GM12878 (cell line): ENCODE data around the gene CDYL2. TPM values are rescaled to one million over a fixed set of nuclear protein-coding genes. Genes with fewer than 3 reads are reported as not detected.

Experiments
- ATAC-seq: fragments of 200-7000 bp; cut with Tn5 transposase; 3 replicates; pipeline ENCODE4 v1.9.1; 2020; ENCODE audit warnings: mild to moderate bottlenecking, moderate library complexity
- BruUV-seq: library from RNA; stranded (reverse); fragments of 400-500 nt; replicated peaks from 2 replicates; lab custom pipeline; 2021; lab: Mats Ljungman, UMichigan
- CTCF ChIA-PET: fragments of 300-600 bp; sonication (Branson Sonifier 250); formaldehyde crosslinking; extraction: SDS; loops from one replicate; lab custom pipeline; 2021; ENCODE audit warnings: inconsistent platforms; lab: Yijun Ruan, JAX
- POLR2A ChIA-PET: fragments of 350-600 bp; formaldehyde crosslinking; extraction: SDS; loops from one replicate; lab custom pipeline; 2021; ENCODE audit warnings: inconsistent platforms; lab: Charles Lee
- RAD21 ChIA-PET: fragments of 300-600 bp; sonication (Branson Sonifier 250); formaldehyde crosslinking; loops from one replicate; lab custom pipeline; 2023; ENCODE audit warnings: antibody characterized with exemption; ENCODE audit not compliant: unreplicated experiment; lab: Charles Lee
- SMC1A ChIA-PET: fragments of 300-600 bp; sonication (Branson Sonifier 250); formaldehyde crosslinking; loops from one replicate; lab custom pipeline; 2023; ENCODE audit not compliant: unreplicated experiment, uncharacterized antibody; lab: Charles Lee
- DNase-seq: peaks from one replicate; pipeline ENCODE4 v3.0.0-alpha.2; 2011; ENCODE audit warnings: low read depth, low spot score
- FAIRE-seq: peaks from 3 replicates; lab custom pipeline; 2011; peaks lifted over from hg19 to GRCh38; lab: Jason Lieb, UNC
- H2AFZ ChIP-seq: 2 replicates; pipeline ENCODE4 v1.6.0; 2011; ENCODE audit warnings: low read depth, low read length, control low read depth; ENCODE audit not compliant: control insufficient read depth
- H3K27ac ChIP-seq: 2 replicates; pipeline ENCODE4 v1.5.1; 2011; ENCODE audit warnings: control low read depth; ENCODE audit not compliant: control insufficient read depth, insufficient read depth
- H3K27me3 ChIP-seq, 2 experiments: replicated peaks in 1 of 2; 2 replicates each; pipeline versions ENCODE4 v1.6.0 to v1.6.1; 2011; ENCODE audit warnings: low read length in 1 of 2; ENCODE audit not compliant: control insufficient read depth in 2 of 2, insufficient read depth in 2 of 2
- H3K36me3 ChIP-seq, 2 experiments: 2 replicates each; pipeline ENCODE4 v1.5.1; 2011; ENCODE audit warnings: low read length in 1 of 2; ENCODE audit not compliant: control insufficient read depth in 2 of 2, insufficient read depth in 2 of 2
- H3K4me1 ChIP-seq: 2 replicates; pipeline ENCODE4 v1.6.1; 2011; ENCODE audit warnings: mild to moderate bottlenecking, low read length, moderate library complexity, mixed read lengths; ENCODE audit not compliant: control insufficient read depth, insufficient read depth
- H3K4me2 ChIP-seq: 2 replicates; pipeline ENCODE4 v1.6.0; 2011; ENCODE audit warnings: control low read depth; ENCODE audit not compliant: control insufficient read depth, insufficient read depth
- H3K4me3 ChIP-seq: fragments of 200-600 bp; sonication (generic); 2 replicates; pipeline ENCODE4 v1.5.1; 2016
- H3K79me2 ChIP-seq: 2 replicates; pipeline ENCODE4 v1.6.0; 2011; ENCODE audit warnings: low read length; ENCODE audit not compliant: control insufficient read depth, insufficient read depth
- H3K9ac ChIP-seq: 2 replicates; pipeline ENCODE4 v1.8.0; 2011; ENCODE audit warnings: low read length, control low read depth, mixed read lengths; ENCODE audit not compliant: control insufficient read depth, insufficient read depth
- H3K9me3 ChIP-seq: replicated peaks from 3 replicates; pipeline ENCODE4 v1.5.1; 2011; ENCODE audit warnings: mild to moderate bottlenecking, low read length; ENCODE audit not compliant: control insufficient read depth, insufficient read depth
- H4K20me1 ChIP-seq: 2 replicates; pipeline ENCODE4 v1.6.0; 2011; ENCODE audit not compliant: control insufficient read depth, insufficient read depth
- BCL11A ChIP-seq: IDR thresholded peaks from 2 replicates; pipeline ENCODE4 v1.6.1; 2011; ENCODE audit warnings: low read depth, low read length
- CBFB ChIP-seq: IDR thresholded peaks from 2 replicates; pipeline ENCODE4 v1.6.1; 2016; ENCODE audit warnings: antibody characterized with exemption, low read depth
- CEBPB ChIP-seq, 2 experiments: fragments of 150-350 bp in 1 of 2; IDR thresholded peaks; 2 replicates each; pipeline ENCODE4 v1.6.1; 2012 to 2014; ENCODE audit warnings: low read depth in 2 of 2, low read length in 2 of 2, borderline replicate concordance in 1 of 2, inconsistent platforms in 1 of 2
- ELK1 ChIP-seq: IDR thresholded peaks from 2 replicates; pipeline ENCODE4 v1.6.1; 2012; ENCODE audit warnings: low read depth, low read length, improper control_type of control experiment
- FOS ChIP-seq: IDR thresholded peaks from 3 replicates; pipeline ENCODE4 v1.6.1; 2011; ENCODE audit warnings: borderline replicate concordance; ENCODE audit not compliant: insufficient read length; ENCODE audit errors: extremely low read depth
- IKZF2 ChIP-seq, 2 experiments: fragments of 450-650 bp; IDR thresholded peaks; 2 replicates each; pipeline ENCODE4 v1.6.1; 2017; ENCODE audit warnings: mild to moderate bottlenecking in 2 of 2, moderate library complexity in 2 of 2
- JUNB ChIP-seq: IDR thresholded peaks from 2 replicates; pipeline ENCODE4 v1.6.1; 2016; ENCODE audit warnings: antibody characterized with exemption, mild to moderate bottlenecking
- MEF2B ChIP-seq: fragments of 450-650 bp; IDR thresholded peaks from 2 replicates; pipeline ENCODE4 v1.6.1; 2018; ENCODE audit warnings: mild to moderate bottlenecking, moderate library complexity; ENCODE audit not compliant: partially characterized antibody, poor library complexity, severe bottlenecking
- NFIC ChIP-seq: IDR thresholded peaks from 2 replicates; pipeline ENCODE4 v1.6.1; 2012; ENCODE audit warnings: low read depth, mild to moderate bottlenecking, inconsistent platforms, low read length, moderate library complexity
- PRDM15 ChIP-seq: fragments of 450-650 bp; formaldehyde crosslinking; IDR thresholded peaks from 2 replicates; pipeline ENCODE4 v1.4.0; 2020; ENCODE audit warnings: mild to moderate bottlenecking, moderate library complexity
- RELB ChIP-seq: fragments of 450-650 bp; IDR thresholded peaks from 2 replicates; pipeline ENCODE4 v1.6.1; 2017; ENCODE audit warnings: low read depth, mild to moderate bottlenecking, moderate library complexity
- TBL1XR1 ChIP-seq: IDR thresholded peaks from 2 replicates; pipeline ENCODE4 v1.6.1; 2012; ENCODE audit warnings: low read depth, low read length, improper control_type of control experiment
- ZBTB4 ChIP-seq: fragments of 450-650 bp; formaldehyde crosslinking; IDR thresholded peaks from 2 replicates; pipeline ENCODE4 v1.4.0; 2022; ENCODE audit warnings: mild to moderate bottlenecking, moderate library complexity
- WGBS: methylation state at CpG from one replicate; pipeline ENCODE4 v1.1.6; 2016; ENCODE audit warnings: low lambda C conversion rate; ENCODE audit not compliant: insufficient replicate concordance, insufficient coverage; ENCODE audit errors: missing lambda C conversion rate; 5-methylcytosine and 5-hydroxymethylcytosine counted together
- in situ Hi-C: fragments of 300-500 bp; cut with MboI; formaldehyde crosslinking; loops from 9 replicates; pipeline ENCODE4 v1.14.3; 2018; ENCODE audit warnings: mixed read lengths
- intact Hi-C: fragments of 100-400 bp; cut with micrococcal nuclease; formaldehyde crosslinking; loops from one replicate; pipeline ENCODE4 v1.14.2; 2022; ENCODE audit not compliant: unreplicated experiment
- polyA plus RNA-seq, 11 experiments: library from polyadenylated mRNA; depleted of rRNA in 4 of 11; unstranded in 6 of 11; stranded (reverse) in 5 of 11; fragments of >200 nt; fragmentation: Nextera tagmentation in 4 of 11; fragmentation: Illumina TruSeq in 1 of 11; extraction: Ambion mirVana in 4 of 11; extraction: Trizol in 1 of 11; gene quantifications; 1 replicate in 1 of 11; 2 replicates in 10 of 11; pipeline versions ENCODE4 v1.2.1 to v1.2.3, GENCODE V29; 2011 to 2016; ENCODE audit warnings: inconsistent platforms in 2 of 11, missing spikeins in 2 of 11, low read depth in 1 of 11
- total RNA-seq, 4 experiments: library from RNA; depleted of rRNA in 3 of 4; stranded (reverse); fragments of >200 nt in 3 of 4; fragmentation: Illumina TruSeq in 1 of 4; extraction: Trizol in 1 of 4; gene quantifications; 2 replicates each; pipeline versions ENCODE4 v1.2.1 to v1.2.3, GENCODE V29; 2013 to 2021

Gene CDYL2
- total and polyA plus RNA-seq, 10 of the 15 experiments (the other 5 are each of a cell fraction or from before 2014, with no cell fraction given) = 0.27 to 22.9 (median 3.9) TPM

DNA sequence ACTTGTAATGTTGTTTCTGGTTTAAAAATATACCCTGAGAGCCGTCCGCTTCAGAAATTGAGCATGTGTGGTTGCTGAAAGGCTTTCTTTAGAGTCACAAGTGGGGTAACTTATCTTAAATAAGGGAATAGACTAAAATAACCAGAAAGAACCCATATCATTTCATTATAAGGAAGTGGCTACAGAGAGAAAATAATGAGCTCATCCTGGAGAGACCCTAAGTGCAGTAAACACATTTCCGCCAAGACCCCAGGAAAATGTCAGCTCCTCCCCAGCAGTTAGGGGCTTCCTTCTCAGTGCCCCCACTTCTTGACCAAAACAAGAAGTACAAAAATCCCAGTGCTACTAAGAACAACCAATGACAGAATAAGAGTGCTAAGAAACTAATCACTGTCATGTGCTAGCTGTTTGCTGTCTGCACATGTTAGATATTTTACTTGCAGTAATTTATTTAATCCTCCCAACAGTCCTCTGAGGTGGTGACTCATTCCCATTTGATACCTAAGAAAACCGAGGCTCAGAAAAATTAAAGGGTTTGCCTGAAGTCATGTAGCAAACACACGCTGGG lies 83.5 kb downstream of the CDYL2 start:
- no peak for DNase-seq
- WGBS = 24% methylated on average over 5 of the region's 5 CpGs
- SMC1A ChIA-PET = interaction anchor here (0.8 to 2.0 kb wide), 10 partner anchors 10 to 193 kb away, joined by 3 to 7 read pairs (median 4); no protein-coding TSS in a partner anchor
- peak; percentile 17 for TF ChIP-seq MEF2B
- TF ChIP-seq PRDM15 (CRISPR knock-in tag) = no peak
- no peak for TF ChIP-seq BCL11A
- TF ChIP-seq TBL1XR1 = 0 out of 2 replicates have a peak, but pooled peaks have one; percentile 38
- no peak for TF ChIP-seq FOS
- no peak for TF ChIP-seq ELK1
- TF ChIP-seq CBFB = peak; percentile 50; the same call in 1 of the 2 replicates
- no peak for TF ChIP-seq ZBTB4 (CRISPR knock-in tag)
- 0 out of 4 replicates have a peak, but pooled peaks of 1 of the 2 experiments have one; percentile 52 for TF ChIP-seq CEBPB (IDR thresholded peaks at IDR 0.05; ENCODE audit: borderline replicate concordance in 1 of 2, low read depth in 2 of 2, low read length in 2 of 2)
- peak; percentile 75 for TF ChIP-seq JUNB
- TF ChIP-seq NFIC = peak; percentile 96
- no peak for TF ChIP-seq RELB
- TF ChIP-seq IKZF2 (IDR thresholded peaks at IDR 0.05) = no peak

More for the DNA sequence above, 83.5 kb downstream of the CDYL2 start:
- H3K4me1 ChIP-seq = peaks cover 19% of the 10 kb centered on the region
- no peak overlapping the region for H3K4me3 ChIP-seq
- ChIA-PET POLR2A (interaction anchor here (0.9 to 1.1 kb wide), 2 partner anchors 24 to 141 kb away, joined by 3 read pairs; no protein-coding TSS in a partner anchor), CTCF (interaction anchor here (0.7 to 1.6 kb wide), 2 partner anchors 27 to 194 kb away, joined by 4 to 8 read pairs; no protein-coding TSS in a partner anchor), RAD21 (interaction anchor here (0.7 to 1.1 kb wide), 2 partner anchors 79 to 141 kb away, joined by 3 read pairs; no protein-coding TSS in a partner anchor)
- H3K4me2 ChIP-seq = peak overlapping the region; percentile 17
- FAIRE-seq (no peak), ATAC-seq (no peak)
- BruUV-seq = no TSS peak
- H3K9ac ChIP-seq = no peak overlapping the region
- H3K27me3 ChIP-seq = no peaks in the 10 kb centered on the region
- in situ Hi-C loops = no loop called here
- H3K36me3 ChIP-seq = no peaks in the 10 kb centered on the region
- H3K27ac ChIP-seq = no peak overlapping the region
- H4K20me1 ChIP-seq = no peaks in the 10 kb centered on the region
- no peak overlapping the region for H2AFZ ChIP-seq
- no peaks in the 10 kb centered on the region; the same call in 2 of the 3 replicates for H3K9me3 ChIP-seq
- intact Hi-C loops = no loop called here
- no peaks in the 10 kb centered on the region for H3K79me2 ChIP-seq
